A549 (cell line): ENCODE results near the gene MBNL2. TPM values are rescaled to one million over a fixed set of nuclear protein-coding genes. Genes with fewer than 3 reads are reported as not detected.
A peak's percentile ranks its signal among the peaks of the same experiment; 100 is the strongest.

Experiments
- ATAC-seq, 2 experiments: fragments of 200-7000 bp in 1 of 2; fragments of >200 bp in 1 of 2; cut with Nextera tagmentation in 1 of 2; cut with Tn5 transposase in 1 of 2; 3 replicates each; pipeline versions ENCODE4 v1.8.0 to v1.9.1; 2018 to 2020; ENCODE audit warnings: mild to moderate bottlenecking in 1 of 2, moderate library complexity in 1 of 2
- CTCF ChIA-PET: fragments of 300-600 bp; sonication (Branson Sonifier 250); formaldehyde crosslinking; extraction: SDS; loops from one replicate; lab custom pipeline; 2021; ENCODE audit warnings: antibody characterized with exemption, inconsistent platforms; lab: Yijun Ruan, JAX
- POLR2A ChIA-PET: fragments of 350-600 bp; formaldehyde crosslinking; extraction: SDS; loops from one replicate; lab custom pipeline; 2021; ENCODE audit warnings: antibody characterized with exemption, inconsistent platforms; lab: Yijun Ruan, JAX
- DNase-seq, 2 experiments: peaks; one replicate each; pipeline versions ENCODE4 v3.0.0 to v3.0.0-alpha.2; 2011 to 2016; ENCODE audit warnings: low read depth in 1 of 2, low spot score in 1 of 2
- FAIRE-seq: peaks from 2 replicates; lab custom pipeline; 2011; peaks lifted over from hg19 to GRCh38; lab: Jason Lieb, UNC
- H3K27ac ChIP-seq, 2 experiments: fragments of >200 bp; sonication (Bioruptor Twin); formaldehyde crosslinking; 3 replicates each; pipeline ENCODE4 v1.5.1; 2016 to 2017
- H3K4me1 ChIP-seq: fragments of >200 bp; sonication (Bioruptor Twin); formaldehyde crosslinking; 3 replicates; pipeline ENCODE4 v1.6.1; 2016
- H3K4me2 ChIP-seq: fragments of >200 bp; sonication (Bioruptor Twin); formaldehyde crosslinking; 3 replicates; pipeline ENCODE4 v1.6.1; 2016
- H3K4me3 ChIP-seq: fragments of >200 bp; sonication (Bioruptor Twin); formaldehyde crosslinking; 3 replicates; pipeline ENCODE4 v1.5.1; 2016
- H3K9me3 ChIP-seq: fragments of >200 bp; sonication (Bioruptor Twin); formaldehyde crosslinking; 3 replicates; pipeline ENCODE4 v1.6.1; 2016
- CTCF ChIP-seq: fragments of >200 bp; sonication (Bioruptor Twin); formaldehyde crosslinking; IDR thresholded peaks from 3 replicates; pipeline ENCODE4 v1.5.1; 2016
- EHMT2 ChIP-seq: fragments of 200-600 bp; sonication (generic); IDR thresholded peaks from 2 replicates; pipeline ENCODE4 v1.6.1; 2016; ENCODE audit warnings: antibody characterized with exemption, low read depth, mild to moderate bottlenecking, moderate library complexity
- ESRRA ChIP-seq: fragments of 150-350 bp; IDR thresholded peaks from 2 replicates; pipeline ENCODE4 v1.6.1; 2014; ENCODE audit warnings: mild to moderate bottlenecking, low read length, borderline replicate concordance
- GATA3 ChIP-seq: IDR thresholded peaks from 2 replicates; pipeline ENCODE4 v1.6.1; 2012; ENCODE audit warnings: borderline replicate concordance
- HDAC2 ChIP-seq: fragments of 200-600 bp; sonication (generic); IDR thresholded peaks from 2 replicates; pipeline ENCODE4 v1.6.1; 2016
- HOXB13 ChIP-seq: fragments of 250-450 bp; sonication (Bioruptor Pico); IDR thresholded peaks from 2 replicates; pipeline ENCODE4 v1.5.0; 2020; ENCODE audit warnings: low read depth, mild to moderate bottlenecking, moderate library complexity
- NR3C1 ChIP-seq: fragments of >200 bp; sonication (Bioruptor Twin); formaldehyde crosslinking; IDR thresholded peaks from 3 replicates; pipeline ENCODE4 v1.6.1; 2017
- POLR2A ChIP-seq: IDR thresholded peaks from 2 replicates; pipeline ENCODE4 v1.6.1; 2012; ENCODE audit warnings: mild to moderate bottlenecking, low read length
- POLR2AphosphoS2 ChIP-seq: conservative IDR thresholded peaks from 2 replicates; pipeline ENCODE4 v1.6.1; 2012; ENCODE audit warnings: low read length, improper control_type of control experiment, inconsistent platforms
- RAD21 ChIP-seq, 2 experiments: fragments of >200 bp in 1 of 2; sonication (Bioruptor Twin) in 1 of 2; formaldehyde crosslinking in 1 of 2; IDR thresholded peaks in 1 of 2; conservative IDR thresholded peaks in 1 of 2; 2 replicates in 1 of 2; 3 replicates in 1 of 2; pipeline ENCODE4 v1.6.1; 2012 to 2018; ENCODE audit warnings: inconsistent platforms in 1 of 2
- SMC3 ChIP-seq: fragments of >200 bp; sonication (Bioruptor Twin); formaldehyde crosslinking; IDR thresholded peaks from 3 replicates; pipeline ENCODE4 v1.6.1; 2018; ENCODE audit warnings: inconsistent platforms
- USF2 ChIP-seq: fragments of 450-650 bp; IDR thresholded peaks from 2 replicates; pipeline ENCODE4 v1.6.1; 2014; ENCODE audit warnings: antibody characterized with exemption
- ZC3H11A ChIP-seq: fragments of 450-650 bp; IDR thresholded peaks from 2 replicates; pipeline ENCODE4 v1.6.1; 2014; ENCODE audit warnings: antibody characterized with exemption, mild to moderate bottlenecking
- ZFP36 ChIP-seq: fragments of 450-650 bp; IDR thresholded peaks from 2 replicates; pipeline ENCODE4 v1.6.1; 2014; ENCODE audit warnings: borderline replicate concordance; ENCODE audit not compliant: partially characterized antibody
- ZSCAN20 ChIP-seq: fragments of 250-450 bp; sonication (Bioruptor Pico); IDR thresholded peaks from 2 replicates; pipeline ENCODE4 v1.8.0; 2022; ENCODE audit warnings: mild to moderate bottlenecking, moderate library complexity
- WGBS: methylation state at CpG from one replicate; pipeline ENCODE4 v1.1.6; 2017; ENCODE audit errors: missing lambda C conversion rate; 5-methylcytosine and 5-hydroxymethylcytosine counted together
- polyA plus RNA-seq, 4 experiments: library from polyadenylated mRNA; depleted of rRNA in 3 of 4; stranded (reverse); fragments of >200 nt; fragmentation: RNase III in 1 of 4; extraction: RNeasy Plus Mini Kit Qiagen cat#74134 plus additional on column Dnase treatment in 1 of 4; gene quantifications; 2 replicates in 3 of 4; 3 replicates in 1 of 4; pipeline ENCODE4 v1.2.3, GENCODE V29; 2011 to 2017
- TF ChIP-seq, protein P1 (sequence below): fragments of 250-450 bp; sonication (Bioruptor Pico); IDR thresholded peaks from 2 replicates; pipeline ENCODE4 v1.5.0; 2021; ENCODE audit warnings: mild to moderate bottlenecking, moderate library complexity, borderline replicate concordance
- TF ChIP-seq, protein P2 (sequence below): IDR thresholded peaks from 2 replicates; pipeline ENCODE4 v1.6.1; 2012; ENCODE audit warnings: low read depth, borderline replicate concordance

MBNL2 gene
- polyA plus RNA-seq, 2 of the 4 experiments (the other 2 are of a cell fraction) = 18.7 to 20.6 TPM

DNA sequence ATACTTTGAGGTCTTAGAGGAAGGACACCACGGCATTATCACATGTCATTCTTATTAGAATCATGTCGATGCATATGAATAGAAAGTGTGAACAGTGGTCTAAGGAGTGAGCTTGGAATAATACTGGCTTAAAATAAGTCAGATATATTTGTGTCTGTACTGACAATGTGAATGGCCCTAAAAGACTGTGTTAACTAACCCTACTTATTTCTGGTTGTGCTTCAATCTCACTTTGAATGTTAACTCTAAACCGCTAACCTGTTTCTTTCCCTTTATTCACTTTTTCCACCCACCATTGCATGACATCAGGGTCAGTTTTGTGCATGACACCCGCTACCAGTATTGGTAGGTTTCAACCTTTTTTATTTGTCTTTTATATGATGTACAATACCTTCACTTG, 142.7 kb downstream of the MBNL2 start:
- FAIRE-seq = no peak
- no peak for ATAC-seq
- H3K4me2 ChIP-seq = no peak overlapping the region
- TF ChIP-seq ESRRA (no peak), ZFP36 (no peak), POLR2AphosphoS2 (no peak), POLR2A (no peak), ZC3H11A (no peak), CTCF (no peak), GATA3 (no peak), HDAC2 (no peak), RAD21 (conservative IDR thresholded peaks at IDR 0.05 in 1 of 2, IDR thresholded peaks at IDR 0.05 in 1 of 2) (no peak), HOXB13 (CRISPR knock-in tag) (no peak)
- TF ChIP-seq, protein P1, sequence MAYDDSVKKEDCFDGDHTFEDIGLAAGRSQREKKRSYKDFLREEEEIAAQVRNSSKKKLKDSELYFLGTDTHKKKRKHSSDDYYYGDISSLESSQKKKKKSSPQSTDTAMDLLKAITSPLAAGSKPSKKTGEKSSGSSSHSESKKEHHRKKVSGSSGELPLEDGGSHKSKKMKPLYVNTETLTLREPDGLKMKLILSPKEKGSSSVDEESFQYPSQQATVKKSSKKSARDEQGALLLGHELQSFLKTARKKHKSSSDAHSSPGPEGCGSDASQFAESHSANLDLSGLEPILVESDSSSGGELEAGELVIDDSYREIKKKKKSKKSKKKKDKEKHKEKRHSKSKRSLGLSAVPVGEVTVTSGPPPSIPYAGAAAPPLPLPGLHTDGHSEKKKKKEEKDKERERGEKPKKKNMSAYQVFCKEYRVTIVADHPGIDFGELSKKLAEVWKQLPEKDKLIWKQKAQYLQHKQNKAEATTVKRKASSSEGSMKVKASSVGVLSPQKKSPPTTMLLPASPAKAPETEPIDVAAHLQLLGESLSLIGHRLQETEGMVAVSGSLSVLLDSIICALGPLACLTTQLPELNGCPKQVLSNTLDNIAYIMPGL (CRISPR knock-in tag) = no peak
- TF ChIP-seq, protein P2, sequence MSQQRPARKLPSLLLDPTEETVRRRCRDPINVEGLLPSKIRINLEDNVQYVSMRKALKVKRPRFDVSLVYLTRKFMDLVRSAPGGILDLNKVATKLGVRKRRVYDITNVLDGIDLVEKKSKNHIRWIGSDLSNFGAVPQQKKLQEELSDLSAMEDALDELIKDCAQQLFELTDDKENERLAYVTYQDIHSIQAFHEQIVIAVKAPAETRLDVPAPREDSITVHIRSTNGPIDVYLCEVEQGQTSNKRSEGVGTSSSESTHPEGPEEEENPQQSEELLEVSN = no peak
- TF ChIP-seq, all 56 proteins: peak for 0
- Histone ChIP-seq H3K27ac (no peak overlapping the region), H3K9me3 (no peaks in the 10 kb centered on the region), H3K4me1 (peaks cover 20% of the 10 kb centered on the region), H3K4me3 (no peak overlapping the region)
- ChIA-PET CTCF (interaction anchor here (1.6 kb wide), 1 partner anchor 43 kb away, joined by 3 read pairs; no protein-coding TSS in a partner anchor), POLR2A (interaction anchor here (1.0 kb wide), 1 partner anchor 68 kb away, joined by 4 read pairs; no protein-coding TSS in a partner anchor)
- WGBS = 87% methylated on average over 4 of the region's 4 CpGs
- DNase-seq = no peak

DNA sequence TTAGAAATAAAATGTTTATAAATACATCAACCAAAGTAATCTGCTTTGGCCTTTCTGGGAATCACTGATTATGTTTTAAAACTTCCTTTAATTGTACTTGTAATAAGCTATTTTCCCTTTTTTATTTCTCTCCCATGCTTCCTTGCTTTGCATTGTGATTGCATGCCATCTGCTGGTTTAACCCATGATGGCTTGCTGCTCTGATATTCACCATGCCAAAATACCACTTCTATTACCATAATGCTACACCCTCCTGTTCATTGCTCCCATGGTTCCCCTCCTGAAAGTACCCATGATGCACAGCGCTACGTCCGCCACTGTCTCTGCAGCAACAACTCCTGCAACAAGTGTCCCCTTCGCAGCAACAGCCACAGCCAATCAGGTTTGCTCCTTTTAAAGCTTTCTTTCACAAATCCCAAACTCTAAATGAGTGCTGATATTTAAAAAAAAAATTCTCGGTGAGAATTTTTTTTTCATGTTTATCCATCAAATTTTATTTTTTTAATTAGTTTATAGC, 144.1 kb downstream of the MBNL2 start:
- H3K4me2 ChIP-seq = no peak overlapping the region
- ATAC-seq = peak; percentile 47 to 68; a peak in 3 of 6 replicates
- no peak overlapping the region for H3K4me3 ChIP-seq
- DNase-seq = peak in 1 of 2 experiments; percentile 16
- WGBS = 95% methylated on average over 5 of the region's 5 CpGs
- ChIA-PET POLR2A (no interaction called here), CTCF (interaction anchor here (0.6 to 2.6 kb wide), 3 partner anchors 10 to 342 kb away, joined by 3 to 11 read pairs (median 8); no protein-coding TSS in a partner anchor)
- H3K4me1 ChIP-seq = peaks cover 20% of the 10 kb centered on the region
- H3K27ac ChIP-seq = no peak overlapping the region
- no peak for FAIRE-seq
- H3K9me3 ChIP-seq = no peaks in the 10 kb centered on the region
- TF ChIP-seq ESRRA = no peak
- peak in 1 of 2 experiments; percentile 48; a peak in 2 of 5 replicates for TF ChIP-seq RAD21 (conservative IDR thresholded peaks at IDR 0.05 in 1 of 2, IDR thresholded peaks at IDR 0.05 in 1 of 2)
- TF ChIP-seq USF2 = no peak
- no peak for TF ChIP-seq NR3C1
- no peak for TF ChIP-seq ZSCAN20 (CRISPR knock-in tag)
- no peak for TF ChIP-seq GATA3
- no peak for TF ChIP-seq SMC3
- TF ChIP-seq CTCF = peak; percentile 22; the same call in 1 of the 3 replicates
- TF ChIP-seq EHMT2 = no peak
